ENCODE data around the gene AHCYL2. TPM values are rescaled to one million over a fixed set of nuclear protein-coding genes. Genes with fewer than 3 reads are reported as not detected.
A peak's percentile ranks its signal among the peaks of the same experiment; 100 is the strongest.

Gene AHCYL2
- total and polyA plus RNA-seq, 2 of the 8 experiments (the other 6 are each of a cell fraction or from before 2014, with no cell fraction given), result 20.7 to 25.4 TPM

GRCh38 chr7:129341212-129341611 is 116.4 kb downstream of the AHCYL2 start:
- H2BK5ac ChIP-seq (ENCODE audit: low read depth, low read length), result no peak overlapping the region
- H3K27me3 ChIP-seq (replicated peaks in 1 of 4; ENCODE audit: control insufficient read depth in 3 of 4, extremely low read depth in 1 of 4, insufficient read depth in 3 of 4, low read length in 3 of 4), result no peaks in the 10 kb centered on the region
- ChIA-PET CTCF (ENCODE audit: partially characterized antibody) (interaction anchor here (0.8 to 3.6 kb wide), 7 partner anchors 9 to 128 kb away, joined by 3 to 23 read pairs (median 6); no protein-coding TSS in a partner anchor), POLR2A (ENCODE audit: partially characterized antibody) (interaction anchor here (0.9 to 1.5 kb wide), 2 partner anchors 138 to 172 kb away, joined by 3 to 4 read pairs; no protein-coding TSS in a partner anchor)
- peaks cover 0 to 12% (median 2%) of the 10 kb centered on the region in 4 experiments; a peak in 2 of 7 replicates for H3K4me1 ChIP-seq (replicated peaks in 1 of 4; ENCODE audit: control insufficient read depth in 3 of 4, insufficient read depth in 4 of 4, low read length in 3 of 4)
- H3K4ac ChIP-seq (replicated peaks; ENCODE audit: insufficient read length, low read depth, low read length), result no peak overlapping the region
- H2AK5ac ChIP-seq (ENCODE audit: low read depth, low read length), result no peak overlapping the region
- H4K91ac ChIP-seq (replicated peaks; ENCODE audit: insufficient read length, low read length), result no peak overlapping the region
- H2BK20ac ChIP-seq (ENCODE audit: low read length), result no peak overlapping the region
- peak overlapping the region; percentile 6 to 35; a peak in 3 of 4 replicates for H3K4me2 ChIP-seq (ENCODE audit: insufficient read depth in 1 of 2, low read depth in 2 of 2, low read length in 2 of 2)
- no peaks in the 10 kb centered on the region for H3K36me3 ChIP-seq (ENCODE audit: control insufficient read depth in 2 of 4, insufficient read depth in 4 of 4, low read length in 3 of 4)
- FAIRE-seq (no peak), DNase-seq (ENCODE audit: low read depth in 1 of 2, low spot score in 2 of 2) (no peak)
- no peak overlapping the region for H3K27ac ChIP-seq (ENCODE audit: low read depth, low read length)
- H3K14ac ChIP-seq (ENCODE audit: insufficient read length), result no peak overlapping the region
- no peaks in the 10 kb centered on the region for H3K9me3 ChIP-seq (ENCODE audit: insufficient read depth in 2 of 2, low read depth in 1 of 2, low read length in 1 of 2)
- H3K23me2 ChIP-seq (ENCODE audit: low read depth, low read length), result no peaks in the 10 kb centered on the region
- no peak overlapping the region for H3K18ac ChIP-seq (ENCODE audit: extremely low read depth, low read length)
- H4K20me1 ChIP-seq (replicated peaks in 1 of 2; ENCODE audit: control insufficient read depth in 1 of 2, insufficient read depth in 2 of 2, low read length in 2 of 2), result no peaks in the 10 kb centered on the region
- no peak overlapping the region for H3K23ac ChIP-seq (ENCODE audit: insufficient read length)
- no peak for TF ChIP-seq BCL11A (IDR thresholded peaks at IDR 0.05; ENCODE audit: low read depth in 2 of 2, low read length in 2 of 2)
- no peak for TF ChIP-seq BRCA1 (IDR thresholded peaks at IDR 0.05; ENCODE audit: low read depth, low read length)
- TF ChIP-seq NRF1 (IDR thresholded peaks at IDR 0.05; ENCODE audit: low read depth, low read length), result no peak
- no peak for TF ChIP-seq POLR2AphosphoS5 (IDR thresholded peaks at IDR 0.05; ENCODE audit: low read depth, low read length)
- no peak for TF ChIP-seq CBX8 (IDR thresholded peaks at IDR 0.05; ENCODE audit: borderline replicate concordance, low read depth, low read length)
- no peak for TF ChIP-seq TBP (IDR thresholded peaks at IDR 0.05; ENCODE audit: low read depth, low read length)
- no peak for TF ChIP-seq SIRT6 (IDR thresholded peaks at IDR 0.05; ENCODE audit: low read length)
- TF ChIP-seq GABPA (IDR thresholded peaks at IDR 0.05; ENCODE audit: borderline replicate concordance, insufficient read depth, low read length), result no peak
- 100% methylated on average over 1 of the region's 1 CpG; no CpG with 5 or more reads in 1 of the 2 experiments for WGBS, 2 experiments (ENCODE audit: extremely low coverage in 1 of 2, insufficient coverage in 1 of 2, insufficient read length in 1 of 2, insufficient replicate concordance in 2 of 2, low coverage in 1 of 2, low lambda C conversion rate in 2 of 2, missing lambda C conversion rate in 1 of 2)
- H2AFZ ChIP-seq (ENCODE audit: low read length), result no peak overlapping the region
- no peak overlapping the region for H4K5ac ChIP-seq (ENCODE audit: insufficient read length, low read depth, low read length)
- no peak overlapping the region for H2BK15ac ChIP-seq (ENCODE audit: low read length)
- no peak overlapping the region for H2BK12ac ChIP-seq (ENCODE audit: low read depth, low read length)
- no peak overlapping the region for H3K56ac ChIP-seq (replicated peaks; ENCODE audit: insufficient read length, low read depth, low read length)
- H3K9ac ChIP-seq (replicated peaks in 1 of 4; ENCODE audit: extremely low read depth in 1 of 4, low read depth in 3 of 4, low read length in 3 of 4), result no peak overlapping the region
- no peaks in the 10 kb centered on the region for H3K79me2 ChIP-seq (ENCODE audit: control insufficient read depth in 1 of 2, insufficient read depth in 2 of 2, low read length in 2 of 2)
- no peak overlapping the region for H3K4me3 ChIP-seq (ENCODE audit: extremely low read depth in 1 of 4, insufficient read depth in 2 of 4, low read depth in 3 of 4, low read length in 4 of 4)
- H2BK120ac ChIP-seq (replicated peaks; ENCODE audit: low read depth, low read length), result no peak overlapping the region
- H4K8ac ChIP-seq (ENCODE audit: extremely low read depth, insufficient read depth, low read length), result no peak overlapping the region
- H3K79me1 ChIP-seq (ENCODE audit: low read depth, low read length), result no peaks in the 10 kb centered on the region
